Measurements from ENCODE around the gene PASD1. TPM values are rescaled to one million over a fixed set of nuclear protein-coding genes. Genes with fewer than 3 reads are reported as not detected.
A peak's percentile ranks its signal among the peaks of the same experiment; 100 is the strongest.

Gene PASD1
- total and polyA plus RNA-seq, 3 experiments from 2014 or later, result not detected

DNA sequence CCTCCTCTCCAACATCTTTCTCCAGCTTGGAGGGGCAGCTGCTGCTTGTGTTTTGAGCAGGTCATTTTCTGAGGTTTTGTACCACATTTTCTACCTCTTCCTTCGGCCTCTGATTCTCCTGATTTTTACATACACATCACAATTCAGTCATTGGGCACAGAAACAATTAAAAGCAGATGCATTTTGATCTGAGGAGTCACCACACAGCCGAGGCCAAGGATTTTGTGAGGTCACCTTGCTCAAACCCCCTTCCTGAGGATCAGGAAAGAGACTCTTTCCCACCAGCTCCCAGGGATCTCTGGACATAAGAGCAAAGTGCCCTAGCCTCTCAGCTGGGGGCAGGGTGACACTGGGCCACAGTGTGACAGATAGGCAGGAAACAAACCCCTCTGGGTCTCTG, 147.0 kb downstream of the PASD1 start:
- no peak overlapping the region for H3K27ac Mint-ChIP-seq
- POLR2A ChIA-PET, result no interaction called here
- no peak overlapping the region for H3K4me3 ChIP-seq (ENCODE audit: low read length)
- no peaks in the 10 kb centered on the region for H3K36me3 Mint-ChIP-seq
- no peaks in the 10 kb centered on the region for H3K4me1 Mint-ChIP-seq
- H3K4me1 ChIP-seq (ENCODE audit: insufficient read depth, low read length), result no peaks in the 10 kb centered on the region
- no peak overlapping the region for H3K4me3 Mint-ChIP-seq
- no peaks in the 10 kb centered on the region for H3K9me3 Mint-ChIP-seq
- CTCF ChIA-PET, result no interaction called here
- H3K27ac ChIP-seq (ENCODE audit: low read depth, low read length), result no peak overlapping the region
- no peaks in the 10 kb centered on the region for H3K27me3 ChIP-seq (ENCODE audit: insufficient read depth, low read length, poor library complexity, severe bottlenecking)
- H3K27me3 Mint-ChIP-seq, result peaks cover 0 to 8% of the 10 kb centered on the region in 2 donors
- H3K36me3 ChIP-seq (ENCODE audit: insufficient read depth, low read length), result no peaks in the 10 kb centered on the region
- no peaks in the 10 kb centered on the region for H3K9me3 ChIP-seq (ENCODE audit: low read length)
- DNase-seq, result no peak

DNA sequence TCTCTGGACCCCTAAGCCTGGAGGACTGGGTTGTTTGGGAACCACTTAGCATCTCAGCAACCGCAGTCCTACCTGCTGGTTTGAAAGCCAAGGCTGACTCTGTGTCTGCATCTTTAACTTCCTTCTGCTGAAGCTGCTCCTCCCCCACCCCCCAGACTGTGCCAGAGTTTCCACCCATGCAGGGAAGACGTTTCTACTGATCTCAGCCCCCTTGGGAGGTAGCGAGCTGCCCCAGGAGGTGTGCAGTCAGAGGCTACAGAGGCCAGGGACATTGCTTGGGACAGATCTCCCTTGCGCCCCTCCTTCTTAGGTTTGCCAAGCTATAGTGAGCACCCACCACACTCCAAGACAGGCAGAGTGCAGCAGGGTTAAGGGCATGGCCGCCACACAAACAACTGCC, 147.7 kb downstream of the PASD1 start:
- Mint-ChIP-seq H3K4me3 (no peak overlapping the region), H3K4me1 (no peaks in the 10 kb centered on the region), H3K27ac (no peak overlapping the region), H3K9me3 (no peaks in the 10 kb centered on the region), H3K27me3 (peaks cover 4 to 6% of the 10 kb centered on the region in 2 donors), H3K36me3 (no peaks in the 10 kb centered on the region)
- ChIA-PET POLR2A (no interaction called here), CTCF (no interaction called here)
- Histone ChIP-seq H3K4me1 (ENCODE audit: insufficient read depth, low read length) (no peaks in the 10 kb centered on the region), H3K9me3 (ENCODE audit: low read length) (no peaks in the 10 kb centered on the region), H3K4me3 (ENCODE audit: low read length) (no peak overlapping the region), H3K27me3 (ENCODE audit: insufficient read depth, low read length, poor library complexity, severe bottlenecking) (no peaks in the 10 kb centered on the region), H3K36me3 (ENCODE audit: insufficient read depth, low read length) (no peaks in the 10 kb centered on the region), H3K27ac (ENCODE audit: low read depth, low read length) (no peak overlapping the region)
- DNase-seq, result no peak

DNA sequence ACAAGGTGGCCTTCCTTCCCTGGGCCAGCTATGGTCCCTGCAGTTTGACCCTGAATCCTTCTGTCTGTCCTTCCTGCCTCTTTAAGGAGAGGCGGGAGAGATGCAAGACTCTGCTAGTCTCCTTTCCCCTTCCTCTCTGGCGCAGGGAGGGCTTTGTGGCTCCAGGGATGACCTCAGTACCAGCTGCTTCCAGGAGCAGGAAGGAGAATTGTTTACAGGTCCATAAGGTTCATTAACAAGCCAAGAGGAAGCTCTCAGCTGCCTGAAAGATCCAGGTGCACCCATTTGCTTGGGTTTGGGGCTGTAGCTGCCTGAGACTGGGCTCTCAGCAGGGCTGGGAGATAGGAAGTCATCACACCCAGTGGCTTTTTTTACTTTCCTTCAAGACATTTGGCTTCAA, 148.3 kb downstream of the PASD1 start:
- Mint-ChIP-seq H3K4me1 (no peaks in the 10 kb centered on the region), H3K27ac (peak overlapping the region in 1 of 8 donors; percentile 1), H3K4me3 (no peak overlapping the region), H3K9me3 (no peaks in the 10 kb centered on the region), H3K36me3 (no peaks in the 10 kb centered on the region), H3K27me3 (peaks cover 6 to 7% of the 10 kb centered on the region in 2 donors)
- ChIA-PET POLR2A (no interaction called here), CTCF (no interaction called here)
- Histone ChIP-seq H3K36me3 (ENCODE audit: insufficient read depth, low read length) (no peaks in the 10 kb centered on the region), H3K4me1 (ENCODE audit: insufficient read depth, low read length) (no peaks in the 10 kb centered on the region), H3K4me3 (ENCODE audit: low read length) (no peak overlapping the region), H3K9me3 (ENCODE audit: low read length) (no peaks in the 10 kb centered on the region), H3K27ac (ENCODE audit: low read depth, low read length) (no peak overlapping the region), H3K27me3 (ENCODE audit: insufficient read depth, low read length, poor library complexity, severe bottlenecking) (no peaks in the 10 kb centered on the region)
- DNase-seq, result no peak

DNA sequence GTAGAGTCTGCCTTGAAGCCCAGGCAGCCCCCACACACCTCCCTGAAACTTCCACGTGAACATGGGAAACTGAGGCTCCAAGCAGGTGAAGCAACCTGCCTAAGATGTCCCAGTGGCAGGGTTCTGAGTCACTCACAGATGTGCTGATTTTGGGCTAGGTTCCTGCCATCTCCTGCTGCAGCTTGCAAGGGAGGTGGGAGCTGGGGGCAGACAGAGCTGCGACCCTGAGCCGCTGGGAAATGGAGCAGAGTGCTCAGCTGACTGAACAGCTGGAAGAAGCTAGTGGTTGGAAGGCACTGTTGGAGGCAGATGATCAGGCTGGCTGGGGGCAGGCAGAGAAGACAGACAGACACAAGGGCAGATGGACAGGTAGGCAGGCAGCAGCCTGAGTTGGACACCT, 148.8 kb downstream of the PASD1 start:
- CTCF ChIA-PET, result no interaction called here
- H3K9me3 Mint-ChIP-seq, result no peaks in the 10 kb centered on the region

GRCh38 chrX:151713849-151714248, 150.4 kb downstream of the PASD1 start:
- Mint-ChIP-seq H3K27me3 (peaks cover 3 to 7% of the 10 kb centered on the region in 2 donors), H3K4me1 (no peaks in the 10 kb centered on the region), H3K36me3 (no peaks in the 10 kb centered on the region), H3K4me3 (no peak overlapping the region), H3K9me3 (no peaks in the 10 kb centered on the region), H3K27ac (no peak overlapping the region)
- POLR2A ChIA-PET, result no interaction called here
- Histone ChIP-seq H3K9me3 (ENCODE audit: low read length) (no peaks in the 10 kb centered on the region), H3K27ac (ENCODE audit: low read depth, low read length) (no peak overlapping the region), H3K36me3 (ENCODE audit: insufficient read depth, low read length) (no peaks in the 10 kb centered on the region), H3K4me1 (ENCODE audit: insufficient read depth, low read length) (no peaks in the 10 kb centered on the region), H3K4me3 (ENCODE audit: low read length) (no peak overlapping the region), H3K27me3 (ENCODE audit: insufficient read depth, low read length, poor library complexity, severe bottlenecking) (no peaks in the 10 kb centered on the region)
- DNase-seq, result no peak
- CTCF ChIA-PET, result no interaction called here

More for the DNA sequence above, 148.8 kb downstream of the PASD1 start:
- Mint-ChIP-seq H3K27ac (no peak overlapping the region), H3K27me3 (peaks cover 5 to 7% of the 10 kb centered on the region in 2 donors), H3K4me1 (no peaks in the 10 kb centered on the region), H3K4me3 (no peak overlapping the region), H3K36me3 (no peaks in the 10 kb centered on the region)
- POLR2A ChIA-PET, result no interaction called here
- H3K27me3 ChIP-seq (ENCODE audit: insufficient read depth, low read length, poor library complexity, severe bottlenecking), result no peaks in the 10 kb centered on the region
- no peaks in the 10 kb centered on the region for H3K4me1 ChIP-seq (ENCODE audit: insufficient read depth, low read length)
- no peak for DNase-seq
- no peaks in the 10 kb centered on the region for H3K9me3 ChIP-seq (ENCODE audit: low read length)
- no peaks in the 10 kb centered on the region for H3K36me3 ChIP-seq (ENCODE audit: insufficient read depth, low read length)
- no peak overlapping the region for H3K27ac ChIP-seq (ENCODE audit: low read depth, low read length)
- no peak overlapping the region for H3K4me3 ChIP-seq (ENCODE audit: low read length)

DNA sequence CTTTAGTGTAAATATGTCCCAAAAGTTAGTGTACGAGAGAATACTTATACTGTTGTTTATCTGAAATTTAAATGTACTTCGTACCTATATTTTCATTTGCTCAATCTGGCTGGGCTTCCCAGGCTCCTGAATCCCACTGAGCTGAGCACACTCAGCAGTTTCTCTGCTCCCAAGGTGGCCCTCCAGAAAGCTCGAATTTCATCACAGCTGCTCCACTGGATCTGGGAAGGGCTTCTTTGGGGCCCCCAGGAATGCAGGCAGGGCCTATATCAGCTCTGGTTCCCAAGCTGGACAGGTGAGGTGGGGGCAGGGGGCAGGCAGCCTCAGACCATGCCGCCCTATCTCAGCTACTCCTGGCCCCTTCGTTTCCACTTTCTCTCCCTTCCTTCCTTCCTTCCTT, 150.9 kb downstream of the PASD1 start:
- POLR2A ChIA-PET, result no interaction called here
- H3K4me1 ChIP-seq (ENCODE audit: insufficient read depth, low read length), result no peaks in the 10 kb centered on the region
- no peaks in the 10 kb centered on the region for H3K9me3 ChIP-seq (ENCODE audit: low read length)
- Mint-ChIP-seq H3K27ac (no peak overlapping the region), H3K27me3 (peaks cover 3 to 7% of the 10 kb centered on the region in 2 donors), H3K4me3 (no peak overlapping the region), H3K36me3 (no peaks in the 10 kb centered on the region), H3K4me1 (no peaks in the 10 kb centered on the region), H3K9me3 (no peaks in the 10 kb centered on the region)
- CTCF ChIA-PET, result no interaction called here
- H3K36me3 ChIP-seq (ENCODE audit: insufficient read depth, low read length), result no peaks in the 10 kb centered on the region
- H3K27ac ChIP-seq (ENCODE audit: low read depth, low read length), result no peak overlapping the region
- H3K27me3 ChIP-seq (ENCODE audit: insufficient read depth, low read length, poor library complexity, severe bottlenecking), result no peaks in the 10 kb centered on the region
- DNase-seq, result no peak
- no peak overlapping the region for H3K4me3 ChIP-seq (ENCODE audit: low read length)

- H3K4me1 Mint-ChIP-seq, result no peaks in the 10 kb centered on the region
- no peak within 1 kb of the TSS for H3K4me3 Mint-ChIP-seq
- no peaks in the 10 kb centered on the region for H3K4me1 ChIP-seq (ENCODE audit: insufficient read depth, low read length)
- H3K4me3 ChIP-seq (ENCODE audit: low read length), result no peak within 1 kb of the TSS
- DNase-seq, result no peak
- no peaks in the 10 kb centered on the region for H3K9me3 ChIP-seq (ENCODE audit: low read length)
- CTCF ChIA-PET, result no interaction called here
- H3K27ac Mint-ChIP-seq, result no peak within 1 kb of the TSS
- POLR2A ChIA-PET, result no interaction called here
- no peaks in the 10 kb centered on the region for H3K36me3 ChIP-seq (ENCODE audit: insufficient read depth, low read length)
- no peaks in the 10 kb centered on the region for H3K9me3 Mint-ChIP-seq
- H3K27me3 Mint-ChIP-seq, result peaks cover 3 to 7% of the 10 kb centered on the region in 2 donors
- H3K27ac ChIP-seq (ENCODE audit: low read depth, low read length), result no peak within 1 kb of the TSS
- H3K27me3 ChIP-seq (ENCODE audit: insufficient read depth, low read length, poor library complexity, severe bottlenecking), result no peaks in the 10 kb centered on the region
- no peaks in the 10 kb centered on the region for H3K36me3 Mint-ChIP-seq
These were observed 152.3 kb downstream of the PASD1 start, which contains the start of gene FATE1 for GRCh38 chrX:151715752-151716151. TSS of gene FATE1 (plus strand) at chrX:151716035. CDS start at chrX:151716120, 85 bp downstream.

GRCh38 chrX:151722241-151722846, 158.9 kb downstream of the PASD1 start:
- DNase-seq, result no peak
- peaks cover 0 to 18% of the 10 kb centered on the region in 2 donors for H3K27me3 Mint-ChIP-seq
- no peak overlapping the region for H3K27ac Mint-ChIP-seq
- Histone ChIP-seq H3K4me1 (ENCODE audit: insufficient read depth, low read length) (no peaks in the 10 kb centered on the region), H3K9me3 (ENCODE audit: low read length) (no peaks in the 10 kb centered on the region), H3K27me3 (ENCODE audit: insufficient read depth, low read length, poor library complexity, severe bottlenecking) (no peaks in the 10 kb centered on the region), H3K4me3 (ENCODE audit: low read length) (no peak overlapping the region), H3K27ac (ENCODE audit: low read depth, low read length) (no peak overlapping the region), H3K36me3 (ENCODE audit: insufficient read depth, low read length) (no peaks in the 10 kb centered on the region)
- H3K36me3 Mint-ChIP-seq, result no peaks in the 10 kb centered on the region
- CTCF ChIA-PET, result no interaction called here
- H3K9me3 Mint-ChIP-seq, result no peaks in the 10 kb centered on the region
- H3K4me3 Mint-ChIP-seq, result no peak overlapping the region
- no peaks in the 10 kb centered on the region for H3K4me1 Mint-ChIP-seq
- POLR2A ChIA-PET, result no interaction called here
